Lung (tissue), 14 donors: Measurements from ENCODE around the gene USP17L10. TPM values are rescaled to one million over a fixed set of nuclear protein-coding genes. Genes with fewer than 3 reads are reported as not detected.
"Not testable (repeated sequence)": the region's sequence is repeated elsewhere in the genome, so short reads cannot be mapped to it uniquely, and the experiment has no call there.

ENCODE experiments used
- ATAC-seq: fragments of 200-7000 bp; cut with Tn5 transposase; one replicate; pipeline ENCODE4 v1.9.1; 2020; ENCODE audit warnings: moderate number of reproducible peaks; ENCODE audit not compliant: insufficient read depth, low FRiP score
- DNase-seq, 3 donors: peaks; one replicate each; pipeline ENCODE4 v3.0.0-alpha.2; 2013 to 2017
- H3K27ac ChIP-seq, 2 donors: one replicate each; pipeline ENCODE4 v1.5.1; 2013; ENCODE audit warnings: mild to moderate bottlenecking in 2 of 2, moderate library complexity in 2 of 2, control low read depth in 1 of 2, inconsistent platforms in 1 of 2, low read depth in 1 of 2, low read length in 1 of 2
- H3K27me3 ChIP-seq, 3 donors: one replicate each; pipeline ENCODE4 v1.5.1; 2013; ENCODE audit warnings: low read length in 2 of 3; ENCODE audit not compliant: control insufficient read depth in 3 of 3, insufficient read depth in 3 of 3
- H3K36me3 ChIP-seq, 4 donors: one replicate each; pipeline ENCODE4 v1.5.1; 2013; ENCODE audit warnings: low read length in 4 of 4, mild to moderate bottlenecking in 1 of 4, moderate library complexity in 1 of 4; ENCODE audit not compliant: control insufficient read depth in 4 of 4, insufficient read depth in 4 of 4
- H3K4me1 ChIP-seq, 5 donors: one replicate each; pipeline ENCODE4 v1.5.1; 2013; ENCODE audit warnings: low read length in 5 of 5, mild to moderate bottlenecking in 2 of 5, moderate library complexity in 1 of 5; ENCODE audit not compliant: control insufficient read depth in 5 of 5, insufficient read depth in 5 of 5
- H3K4me3 ChIP-seq: one replicate; pipeline ENCODE4 v1.5.1; 2013; ENCODE audit warnings: mild to moderate bottlenecking, control low read depth, moderate library complexity
- H3K9ac ChIP-seq, 2 donors: one replicate each; pipeline ENCODE4 v1.5.1; 2013; ENCODE audit warnings: low read length in 2 of 2, control low read depth in 1 of 2; ENCODE audit not compliant: insufficient read depth in 1 of 2
- H3K9me3 ChIP-seq, 4 donors: one replicate each; pipeline ENCODE4 v1.5.1; 2013; ENCODE audit warnings: low read length in 3 of 4, mild to moderate bottlenecking in 1 of 4, moderate library complexity in 1 of 4; ENCODE audit not compliant: control insufficient read depth in 4 of 4, insufficient read depth in 3 of 4
- WGBS, 2 donors: extraction: QIAGEN DNeasy Blood & Tissue Kit; methylation state at CpG; one replicate each; pipeline ENCODE4 v1.1.7; 2013; 5-methylcytosine and 5-hydroxymethylcytosine counted together
- long read RNA-seq, 5 donors: transcript quantifications; one replicate each; lab custom pipeline, GENCODE V29; 2026
- polyA plus RNA-seq, 2 donors: library from polyadenylated mRNA; stranded (reverse); fragments of 200-250 nt; gene quantifications; one replicate each; pipeline ENCODE4 v1.2.1, GENCODE V29; 2013
- total RNA-seq, 2 donors: library from RNA; depleted of rRNA in 1 of 2; stranded (reverse); fragments of >200 nt in 1 of 2; gene quantifications; one replicate each; pipeline ENCODE4 v1.2.1, GENCODE V29; 2014 to 2021
- donor health status: Bipolar disorder and iron deficiency.
- donor health status: healthy.
- donor health status: DM: yes; HTN: yes; CAD: no.

Gene USP17L10
- total RNA-seq = not detected
- polyA plus RNA-seq = not detected
- long read RNA-seq, donor 1 = 0 reads
- long read RNA-seq, donor 2 = 0 reads
- long read RNA-seq, donor 3 = 0 reads
- long read RNA-seq, donor 4 = 0 reads
- long read RNA-seq, donor 5 = 0 reads

- H3K9ac ChIP-seq, H3K27ac ChIP-seq, H3K4me3 ChIP-seq, H3K4me1 ChIP-seq, ATAC-seq, H3K27me3 ChIP-seq, DNase-seq, H3K9me3 ChIP-seq, H3K36me3 ChIP-seq: not testable (repeated sequence)
- WGBS, 2 donors = no CpG with 5 or more reads among the region's 13 CpGs
These were observed at the start of gene USP17L10 for GRCh38 chr4:9210357-9210756. USP17L10 (plus strand) TSS chr4:9210657; CDS start chr4:9210657, 0 bp downstream.

GRCh38 chr4:9165990-9166389, 44.5 kb upstream of the USP17L10 start:
- H3K4me1 ChIP-seq, H3K27me3 ChIP-seq, H3K4me3 ChIP-seq, H3K9ac ChIP-seq, H3K27ac ChIP-seq, ATAC-seq, H3K9me3 ChIP-seq, DNase-seq, H3K36me3 ChIP-seq: not testable (repeated sequence)
- 0% methylated on average over 1 of the region's 8 CpGs; no CpG with 5 or more reads in 1 of the 2 donors for WGBS, 2 donors

GRCh38 chr4:9169791-9170459, 40.5 kb upstream of the USP17L10 start, which contains the start of gene FAM90A26:
FAM90A26 (plus strand) TSS chr4:9170409; CDS start chr4:9173173, 2,764 bp downstream.
- DNase-seq = not testable (repeated sequence)

GRCh38 chr4:9214701-9215100, 4.2 kb downstream of the USP17L10 start:
- not testable (repeated sequence) for H3K4me3 ChIP-seq, H3K9ac ChIP-seq, H3K27me3 ChIP-seq, DNase-seq, ATAC-seq, H3K9me3 ChIP-seq, H3K27ac ChIP-seq, H3K36me3 ChIP-seq, H3K4me1 ChIP-seq
- WGBS, 2 donors = 76 to 84% methylated on average over 11 of the region's 14 CpGs

More at GRCh38 chr4:9169791-9170459, 40.5 kb upstream of the USP17L10 start, which contains the start of gene FAM90A26:
- H3K4me1 ChIP-seq, H3K27ac ChIP-seq, H3K9me3 ChIP-seq, H3K36me3 ChIP-seq, H3K27me3 ChIP-seq, H3K9ac ChIP-seq, ATAC-seq, H3K4me3 ChIP-seq: not testable (repeated sequence)
- WGBS, 2 donors = 61% methylated on average over 3 of the region's 11 CpGs; no CpG with 5 or more reads in 1 of the 2 donors

DNA sequence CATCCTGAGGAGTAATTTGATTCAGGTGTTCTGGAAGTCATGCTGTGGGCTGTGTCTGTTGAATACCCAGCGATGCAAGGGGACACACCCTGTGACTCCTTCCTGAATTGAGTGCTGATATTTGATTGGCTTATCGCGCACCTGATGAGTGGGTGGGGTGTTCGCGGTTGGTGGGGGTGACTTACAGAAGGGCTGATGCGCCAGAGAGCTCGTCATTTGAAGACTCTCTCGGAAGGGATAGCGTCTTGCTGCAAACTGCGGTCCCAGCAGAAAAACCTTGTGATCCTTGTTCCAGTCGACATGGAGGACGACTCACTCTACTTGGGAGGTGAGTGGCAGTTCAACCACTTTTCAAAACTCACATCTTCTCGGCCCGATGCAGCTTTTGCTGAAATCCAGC, 4.6 kb downstream of the USP17L10 start, which contains the start of gene USP17L11:
Gene USP17L11 (plus strand): TSS at position 301 of the 400 bp plus-strand sequence. CDS start 0 bp downstream, at position 301.
- ATAC-seq, H3K36me3 ChIP-seq, H3K9me3 ChIP-seq, H3K4me1 ChIP-seq, H3K9ac ChIP-seq, H3K4me3 ChIP-seq, H3K27ac ChIP-seq, DNase-seq, H3K27me3 ChIP-seq: not testable (repeated sequence)
- WGBS, 2 donors = no CpG with 5 or more reads among the region's 14 CpGs

DNA sequence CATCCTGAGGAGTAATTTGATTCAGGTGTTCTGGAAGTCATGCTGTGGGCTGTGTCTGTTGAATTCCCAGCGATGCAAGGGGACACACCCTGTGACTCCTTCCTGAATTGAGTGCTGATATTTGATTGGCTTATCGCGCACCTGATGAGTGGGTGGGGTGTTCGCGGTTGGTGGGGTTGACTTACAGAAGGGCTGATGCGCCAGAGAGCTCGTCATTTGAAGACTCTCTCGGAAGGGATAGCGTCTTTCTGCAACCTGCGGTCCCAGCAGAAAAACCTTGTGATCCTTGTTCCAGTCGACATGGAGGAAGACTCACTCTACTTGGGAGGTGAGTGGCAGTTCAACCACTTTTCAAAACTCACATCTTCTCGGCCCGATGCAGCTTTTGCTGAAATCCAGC, 9.4 kb downstream of the USP17L10 start, which contains the start of gene USP17L12:
Gene USP17L12 (plus strand): TSS at position 301 of the 400 bp plus-strand sequence. CDS start 0 bp downstream, at position 301.
- DNase-seq, H3K27ac ChIP-seq, H3K27me3 ChIP-seq, H3K4me3 ChIP-seq, H3K36me3 ChIP-seq, H3K9me3 ChIP-seq, H3K4me1 ChIP-seq, ATAC-seq, H3K9ac ChIP-seq: not testable (repeated sequence)
- no CpG with 5 or more reads among the region's 13 CpGs for WGBS, 2 donors

GRCh38 chr4:9224596-9224995, 14.1 kb downstream of the USP17L10 start, which contains the start of gene USP17L13:
USP17L13 (plus strand) TSS chr4:9224896; CDS start chr4:9224896, 0 bp downstream.
- H3K9me3 ChIP-seq, H3K9ac ChIP-seq, H3K27me3 ChIP-seq, H3K36me3 ChIP-seq, DNase-seq, H3K4me3 ChIP-seq, H3K27ac ChIP-seq, H3K4me1 ChIP-seq, ATAC-seq: not testable (repeated sequence)
- WGBS, 2 donors = no CpG with 5 or more reads among the region's 14 CpGs

GRCh38 chr4:9230249-9230648, 19.8 kb downstream of the USP17L10 start:
- not testable (repeated sequence) for H3K9me3 ChIP-seq, H3K36me3 ChIP-seq, H3K27ac ChIP-seq, H3K9ac ChIP-seq, ATAC-seq, H3K27me3 ChIP-seq, DNase-seq, H3K4me3 ChIP-seq, H3K4me1 ChIP-seq
- 81 to 90% methylated on average over 5 of the region's 8 CpGs for WGBS, 2 donors
